ENCODE data around the gene A2ML1. TPM values are rescaled to one million over a fixed set of nuclear protein-coding genes. Genes with fewer than 3 reads are reported as not detected.

A2ML1 gene
- polyA plus RNA-seq, 1 experiment = not detected

GRCh38 chr12:8890313-8891085, 68.1 kb downstream of the A2ML1 start:
- Histone ChIP-seq H3K4me3 (ENCODE audit: low read depth, low read length) (peak overlapping the region; percentile 61), H3K9me3 (ENCODE audit: control insufficient read depth, insufficient read depth, low read length) (no peaks in the 10 kb centered on the region), H3K27me3 (ENCODE audit: control insufficient read depth, insufficient read depth, low read length) (no peaks in the 10 kb centered on the region), H3K27ac (ENCODE audit: low read depth, low read length) (no peak overlapping the region)
- ChIA-PET POLR2A (interaction anchor here (0.6 kb wide), 1 partner anchor 204 kb away, joined by 5 read pairs; no protein-coding TSS in a partner anchor), CTCF (interaction anchor here (0.5 to 3.9 kb wide), 72 partner anchors 8 to 927 kb away, joined by 3 to 138 read pairs (median 5); partner anchors contain the start of genes M6PR, PHC1 and RIMKLB)
- TF ChIP-seq CTCF (IDR thresholded peaks at IDR 0.05; ENCODE audit: low read depth, low read length) = peak; percentile 92
- DNase-seq (ENCODE audit: low read depth, low spot score) = peak; percentile 10

- TF ChIP-seq CTCF (IDR thresholded peaks at IDR 0.05; ENCODE audit: low read depth, low read length) = no peak
- POLR2A ChIA-PET = no interaction called here
- Histone ChIP-seq H3K27ac (ENCODE audit: low read depth, low read length) (no peak overlapping the region), H3K27me3 (ENCODE audit: control insufficient read depth, insufficient read depth, low read length) (no peaks in the 10 kb centered on the region), H3K4me3 (ENCODE audit: low read depth, low read length) (no peak overlapping the region), H3K9me3 (ENCODE audit: control insufficient read depth, insufficient read depth, low read length) (no peaks in the 10 kb centered on the region)
- CTCF ChIA-PET = interaction anchor here (0.5 to 3.9 kb wide), 7 partner anchors 21 to 233 kb away, joined by 5 to 138 read pairs (median 17); partner anchors contain the start of gene RIMKLB
- DNase-seq (ENCODE audit: low read depth, low spot score) = no peak
These were observed 69.6 kb downstream of the A2ML1 start for GRCh38 chr12:8891976-8892375.

GRCh38 chr12:8894378-8894777, 72.0 kb downstream of the A2ML1 start:
- TF ChIP-seq CTCF (IDR thresholded peaks at IDR 0.05; ENCODE audit: low read depth, low read length) = no peak
- H3K9me3 ChIP-seq (ENCODE audit: control insufficient read depth, insufficient read depth, low read length) = no peaks in the 10 kb centered on the region
- H3K4me3 ChIP-seq (ENCODE audit: low read depth, low read length) = no peak overlapping the region
- ChIA-PET POLR2A (no interaction called here), CTCF (interaction anchor here (0.7 to 1.1 kb wide), 3 partner anchors 20 to 237 kb away, joined by 3 to 8 read pairs (median 3); partner anchors contain the start of gene PHC1)
- DNase-seq (ENCODE audit: low read depth, low spot score) = no peak
- no peak overlapping the region for H3K27ac ChIP-seq (ENCODE audit: low read depth, low read length)
- H3K27me3 ChIP-seq (ENCODE audit: control insufficient read depth, insufficient read depth, low read length) = no peaks in the 10 kb centered on the region

GRCh38 chr12:8894986-8895385, 72.6 kb downstream of the A2ML1 start:
- POLR2A ChIA-PET = no interaction called here
- H3K27ac ChIP-seq (ENCODE audit: low read depth, low read length) = no peak overlapping the region
- H3K9me3 ChIP-seq (ENCODE audit: control insufficient read depth, insufficient read depth, low read length) = no peaks in the 10 kb centered on the region
- no peak for DNase-seq (ENCODE audit: low read depth, low spot score)
- H3K27me3 ChIP-seq (ENCODE audit: control insufficient read depth, insufficient read depth, low read length) = no peaks in the 10 kb centered on the region
- no peak for TF ChIP-seq CTCF (IDR thresholded peaks at IDR 0.05; ENCODE audit: low read depth, low read length)
- CTCF ChIA-PET = interaction anchor here (0.6 to 0.7 kb wide), 2 partner anchors 21 to 238 kb away, joined by 3 to 4 read pairs; no protein-coding TSS in a partner anchor
- no peak overlapping the region for H3K4me3 ChIP-seq (ENCODE audit: low read depth, low read length)

- DNase-seq (ENCODE audit: low read depth, low spot score) = no peak
- Histone ChIP-seq H3K27me3 (ENCODE audit: control insufficient read depth, insufficient read depth, low read length) (no peaks in the 10 kb centered on the region), H3K4me3 (ENCODE audit: low read depth, low read length) (no peak overlapping the region), H3K27ac (ENCODE audit: low read depth, low read length) (no peak overlapping the region), H3K9me3 (ENCODE audit: control insufficient read depth, insufficient read depth, low read length) (no peaks in the 10 kb centered on the region)
- ChIA-PET POLR2A (no interaction called here), CTCF (interaction anchor here (0.6 to 1.0 kb wide), 3 partner anchors 21 to 273 kb away, joined by 3 to 4 read pairs (median 3); no protein-coding TSS in a partner anchor)
- TF ChIP-seq CTCF (IDR thresholded peaks at IDR 0.05; ENCODE audit: low read depth, low read length) = no peak
These were observed 74.7 kb downstream of the A2ML1 start for GRCh38 chr12:8897081-8897480.
